H1 (cell line): Measurements from ENCODE around the gene OBSCN. TPM values are rescaled to one million over a fixed set of nuclear protein-coding genes. Genes with fewer than 3 reads are reported as not detected.

Experiments used
- CTCF ChIA-PET: fragments of 300-600 bp; sonication (Branson Sonifier 250); formaldehyde crosslinking; loops from one replicate; lab custom pipeline; 2021; ENCODE audit not compliant: partially characterized antibody; lab: Charles Lee
- POLR2A ChIA-PET: fragments of 300-600 bp; sonication (Branson Sonifier 250); formaldehyde crosslinking; loops from one replicate; lab custom pipeline; 2021; ENCODE audit warnings: inconsistent platforms; ENCODE audit not compliant: partially characterized antibody; lab: Charles Lee
- DNase-seq, 2 experiments: peaks; one replicate each; pipeline versions ENCODE4 v3.0.0 to v3.0.0-alpha.2; 2010 to 2022; ENCODE audit warnings: low spot score in 2 of 2, low read depth in 1 of 2, mixed read lengths in 1 of 2
- FAIRE-seq: peaks from 2 replicates; lab custom pipeline; 2011; peaks lifted over from hg19 to GRCh38; lab: Jason Lieb, UNC
- H2AFZ ChIP-seq: 2 replicates; pipeline ENCODE4 v1.8.1; 2012; ENCODE audit warnings: low read length, inconsistent platforms
- H2AK5ac ChIP-seq: 2 replicates; pipeline ENCODE4 v1.6.1; 2013; ENCODE audit warnings: low read depth, low read length
- H2BK120ac ChIP-seq: replicated peaks from 2 replicates; pipeline ENCODE3; 2013; ENCODE audit warnings: low read depth, low read length, inconsistent platforms
- H2BK12ac ChIP-seq: 2 replicates; pipeline ENCODE4 v1.6.1; 2013; ENCODE audit warnings: low read depth, low read length
- H2BK15ac ChIP-seq: 2 replicates; pipeline ENCODE4 v1.6.1; 2013; ENCODE audit warnings: low read length
- H2BK20ac ChIP-seq: 2 replicates; pipeline ENCODE4 v1.6.1; 2013; ENCODE audit warnings: low read length
- H2BK5ac ChIP-seq: 2 replicates; pipeline ENCODE4 v1.6.1; 2013; ENCODE audit warnings: low read depth, low read length
- H3K14ac ChIP-seq: 2 replicates; pipeline ENCODE4 v1.6.1; 2013; ENCODE audit warnings: inconsistent platforms; ENCODE audit not compliant: insufficient read length
- H3K18ac ChIP-seq: 2 replicates; pipeline ENCODE4 v1.6.1; 2013; ENCODE audit warnings: low read length; ENCODE audit errors: extremely low read depth
- H3K23ac ChIP-seq: 2 replicates; pipeline ENCODE4 v1.6.1; 2013; ENCODE audit warnings: inconsistent platforms; ENCODE audit not compliant: insufficient read length
- H3K23me2 ChIP-seq: 2 replicates; pipeline ENCODE4 v1.6.1; 2013; ENCODE audit warnings: low read depth, low read length
- H3K27ac ChIP-seq: 2 replicates; pipeline ENCODE4 v1.6.1; 2011; ENCODE audit warnings: low read depth, low read length, inconsistent platforms
- H3K27me3 ChIP-seq, 4 experiments: replicated peaks in 1 of 4; 1 replicate in 1 of 4; 2 replicates in 3 of 4; pipeline versions ENCODE4 v1.6.1 to v1.8.1; 2011 to 2013; ENCODE audit warnings: low read length in 3 of 4, mild to moderate bottlenecking in 3 of 4, inconsistent platforms in 2 of 4, mixed read lengths in 2 of 4, moderate library complexity in 1 of 4; ENCODE audit not compliant: control insufficient read depth in 3 of 4, insufficient read depth in 3 of 4; ENCODE audit errors: extremely low read depth in 1 of 4
- H3K36me3 ChIP-seq, 4 experiments: 2 replicates each; pipeline versions ENCODE4 v1.6.1 to v1.8.1; 2011 to 2013; ENCODE audit warnings: mild to moderate bottlenecking in 4 of 4, low read length in 3 of 4, moderate library complexity in 2 of 4, control low read depth in 1 of 4, inconsistent platforms in 1 of 4; ENCODE audit not compliant: insufficient read depth in 4 of 4, control insufficient read depth in 2 of 4
- H3K4ac ChIP-seq: replicated peaks from 2 replicates; pipeline ENCODE3; 2013; ENCODE audit warnings: low read length, low read depth, mixed read lengths, inconsistent platforms; ENCODE audit not compliant: insufficient read length
- H3K4me1 ChIP-seq, 4 experiments: replicated peaks in 1 of 4; 1 replicate in 1 of 4; 2 replicates in 3 of 4; pipeline versions ENCODE4 v1.6.1 to v1.8.1; 2011 to 2013; ENCODE audit warnings: low read length in 3 of 4, inconsistent platforms in 2 of 4, mixed read lengths in 1 of 4; ENCODE audit not compliant: insufficient read depth in 4 of 4, control insufficient read depth in 3 of 4
- H3K4me2 ChIP-seq, 2 experiments: 2 replicates each; pipeline versions ENCODE4 v1.6.1 to v1.8.1; 2011 to 2013; ENCODE audit warnings: low read depth in 2 of 2, low read length in 2 of 2, control low read depth in 1 of 2, inconsistent platforms in 1 of 2, mild to moderate bottlenecking in 1 of 2; ENCODE audit not compliant: insufficient read depth in 1 of 2
- H3K4me3 ChIP-seq, 4 experiments: fragments of 200-600, 300-600 bp in 1 of 4; sonication (generic), shearing (Covaris generic), sonication (Bioruptor Twin) in 1 of 4; 2 replicates each; pipeline versions ENCODE4 v1.5.1 to v1.8.1; 2011 to 2016; ENCODE audit warnings: low read length in 4 of 4, low read depth in 3 of 4, control low read depth in 2 of 4, inconsistent platforms in 2 of 4, mild to moderate bottlenecking in 2 of 4, mixed read lengths in 1 of 4, moderate library complexity in 1 of 4; ENCODE audit not compliant: insufficient read depth in 2 of 4; ENCODE audit errors: extremely low read depth in 1 of 4
- H3K56ac ChIP-seq: replicated peaks from 2 replicates; pipeline ENCODE3; 2013; ENCODE audit warnings: low read depth, mild to moderate bottlenecking, mixed read lengths, low read length, inconsistent platforms; ENCODE audit not compliant: insufficient read length
- H3K79me1 ChIP-seq: 2 replicates; pipeline ENCODE4 v1.6.1; 2013; ENCODE audit warnings: low read depth, low read length, control low read depth
- H3K79me2 ChIP-seq, 2 experiments: 2 replicates each; pipeline versions ENCODE4 v1.6.1 to v1.8.1; 2012 to 2013; ENCODE audit warnings: low read length in 2 of 2, mild to moderate bottlenecking in 2 of 2, inconsistent platforms in 1 of 2; ENCODE audit not compliant: insufficient read depth in 2 of 2, control insufficient read depth in 1 of 2
- H3K9ac ChIP-seq, 4 experiments: replicated peaks in 1 of 4; 1 replicate in 1 of 4; 2 replicates in 3 of 4; pipeline versions ENCODE4 v1.6.1 to v1.8.1; 2011 to 2013; ENCODE audit warnings: low read depth in 3 of 4, low read length in 3 of 4, control low read depth in 2 of 4, mild to moderate bottlenecking in 2 of 4, moderate library complexity in 2 of 4, inconsistent platforms in 1 of 4; ENCODE audit errors: extremely low read depth in 1 of 4
- H3K9me3 ChIP-seq, 2 experiments: 2 replicates each; pipeline versions ENCODE4 v1.6.1 to v1.8.1; 2012 to 2013; ENCODE audit warnings: mild to moderate bottlenecking in 2 of 2, moderate library complexity in 2 of 2, control low read depth in 1 of 2, inconsistent platforms in 1 of 2, low read depth in 1 of 2, low read length in 1 of 2, mixed read lengths in 1 of 2; ENCODE audit not compliant: insufficient read depth in 2 of 2
- H4K20me1 ChIP-seq, 2 experiments: replicated peaks in 1 of 2; 2 replicates each; pipeline versions ENCODE3 to v1.8.1; 2011 to 2013; ENCODE audit warnings: inconsistent platforms in 2 of 2, low read length in 2 of 2, mild to moderate bottlenecking in 1 of 2; ENCODE audit not compliant: insufficient read depth in 2 of 2, control insufficient read depth in 1 of 2
- H4K5ac ChIP-seq: 2 replicates; pipeline ENCODE4 v1.6.1; 2013; ENCODE audit warnings: low read length, low read depth, mixed read lengths, inconsistent platforms; ENCODE audit not compliant: insufficient read length
- H4K8ac ChIP-seq: 2 replicates; pipeline ENCODE4 v1.8.0; 2013; ENCODE audit warnings: mild to moderate bottlenecking, moderate library complexity, low read length, inconsistent platforms; ENCODE audit not compliant: insufficient read depth; ENCODE audit errors: extremely low read depth
- H4K91ac ChIP-seq: replicated peaks from 2 replicates; pipeline ENCODE3; 2013; ENCODE audit warnings: low read length, mixed read lengths, inconsistent platforms; ENCODE audit not compliant: insufficient read length
- ASH2L ChIP-seq: fragments of 200-600, 300-600 bp; sonication (generic); IDR thresholded peaks from one replicate; pipeline ENCODE4 v1.7.1; 2017; ENCODE audit warnings: low read length
- BACH1 ChIP-seq: IDR thresholded peaks from 2 replicates; pipeline ENCODE4 v1.6.1; 2012; ENCODE audit warnings: low read length, improper control_type of control experiment
- BRCA1 ChIP-seq: IDR thresholded peaks from 2 replicates; pipeline ENCODE4 v1.6.1; 2012; ENCODE audit warnings: low read depth, low read length, improper control_type of control experiment
- CBX5 ChIP-seq: fragments of 300-800, 300-1000 bp; sonication (generic); IDR thresholded peaks from 2 replicates; pipeline ENCODE4 v1.7.1; 2016; ENCODE audit warnings: antibody characterized with exemption, low read length, low read depth
- MAFK ChIP-seq: IDR thresholded peaks from 2 replicates; pipeline ENCODE4 v1.6.1; 2012; ENCODE audit warnings: low read depth, mild to moderate bottlenecking, improper control_type of control experiment, low read length
- NRF1 ChIP-seq: IDR thresholded peaks from 2 replicates; pipeline ENCODE4 v1.6.1; 2011; ENCODE audit warnings: mild to moderate bottlenecking, low read depth, low read length, improper control_type of control experiment
- RFX5 ChIP-seq: IDR thresholded peaks from 2 replicates; pipeline ENCODE4 v1.6.1; 2011; ENCODE audit warnings: low read depth, low read length, improper control_type of control experiment, borderline replicate concordance
- SIRT6 ChIP-seq: IDR thresholded peaks from one replicate; pipeline ENCODE4 v1.7.1; 2012; ENCODE audit warnings: low read length, inconsistent platforms
- SUZ12 ChIP-seq: fragments of 200-600 bp; sonication (generic); IDR thresholded peaks from 2 replicates; pipeline ENCODE4 v1.6.1; 2012; ENCODE audit warnings: mild to moderate bottlenecking, inconsistent platforms, low read length, moderate library complexity, mixed read lengths
- WGBS, 2 experiments: shearing (Covaris generic) in 1 of 2; methylation state at CpG; one replicate each; pipeline versions ENCODE4 v1.1.6 to v1.1.7; 2013 to 2015; ENCODE audit warnings: low lambda C conversion rate in 2 of 2, mixed read lengths in 2 of 2, inconsistent platforms in 1 of 2, low coverage in 1 of 2, missing lambda C conversion rate in 1 of 2; ENCODE audit not compliant: insufficient replicate concordance in 2 of 2, insufficient coverage in 1 of 2, insufficient read length in 1 of 2; ENCODE audit errors: extremely low coverage in 1 of 2, missing lambda C conversion rate in 1 of 2; 5-methylcytosine and 5-hydroxymethylcytosine counted together
- polyA plus RNA-seq, 7 experiments: library from polyadenylated mRNA; depleted of rRNA in 3 of 7; stranded (reverse) in 5 of 7; unstranded in 2 of 7; fragments of >200 nt in 5 of 7; fragments of 200-250 nt in 2 of 7; gene quantifications; 1 replicate in 5 of 7; 2 replicates in 1 of 7; 4 replicates in 1 of 7; pipeline versions ENCODE4 v1.2.1 to v1.2.3, GENCODE V29; 2011 to 2013; ENCODE audit warnings: missing spikeins in 2 of 7, mixed read lengths in 2 of 7
- total RNA-seq: library from RNA; stranded (reverse); fragmentation: NEBNext Ultra II Directional; extraction: Animal tissue kit (Norgen Biotek cat#: 25700); gene quantifications from 2 replicates; pipeline ENCODE4 v1.2.1, GENCODE V29; 2021

The OBSCN gene
- total and polyA plus RNA-seq, 2 of the 8 experiments (the other 6 are each of a cell fraction or from before 2014, with no cell fraction given): 7.5 to 28.4 TPM

GRCh38 chr1:228293393-228293792 is 85.5 kb downstream of the OBSCN start:
- Histone ChIP-seq H2BK20ac (no peak overlapping the region), H3K27me3 (peaks cover 0 to 4% (median 0%) of the 10 kb centered on the region in 4 experiments; a peak in 1 of 7 replicates), H3K4me3 (no peak overlapping the region), H3K18ac (no peak overlapping the region), H2AFZ (no peak overlapping the region), H3K79me1 (no peaks in the 10 kb centered on the region), H2BK5ac (no peak overlapping the region; the same call in 1 of the 2 replicates), H2AK5ac (no peak overlapping the region), H3K79me2 (no peaks in the 10 kb centered on the region), H2BK15ac (no peak overlapping the region), H3K23me2 (no peaks in the 10 kb centered on the region), H3K4me1 (no peaks in the 10 kb centered on the region), H2BK12ac (no peak overlapping the region), H3K27ac (no peak overlapping the region), H3K36me3 (peaks cover 0 to 17% (median 3%) of the 10 kb centered on the region in 4 experiments; a peak in 5 of 8 replicates), H4K20me1 (no peaks in the 10 kb centered on the region), H4K8ac (no peak overlapping the region), H4K91ac (no peak overlapping the region), H3K23ac (no peak overlapping the region), H4K5ac (no peak overlapping the region), H3K4ac (no peak overlapping the region), H3K9me3 (peaks cover 20 to 39% of the 10 kb centered on the region in 2 experiments), H3K4me2 (no peak overlapping the region), H3K9ac (no peak overlapping the region), H3K56ac (no peak overlapping the region), H3K14ac (no peak overlapping the region), H2BK120ac (no peak overlapping the region)
- TF ChIP-seq RFX5 (no peak), BRCA1 (no peak), MAFK (no peak), NRF1 (no peak), BACH1 (no peak), SUZ12 (no peak), CBX5 (no peak), SIRT6 (no peak), ASH2L (no peak)
- 91% methylated on average over 15 of the region's 15 CpGs; no CpG with 5 or more reads in 1 of the 2 experiments for WGBS, 2 experiments
- ChIA-PET CTCF (interaction anchor here (1.0 to 1.8 kb wide), 3 partner anchors 11 to 17 kb away, joined by 3 to 7 read pairs (median 3); no protein-coding TSS in a partner anchor), POLR2A (interaction anchor here (2.3 kb wide), 1 partner anchor 14 kb away, joined by 6 read pairs; no protein-coding TSS in a partner anchor)
- DNase-seq (no peak), FAIRE-seq (no peak)
